ENCODE measurements around the gene YWHAG. TPM values are rescaled to one million over a fixed set of nuclear protein-coding genes. Genes with fewer than 3 reads are reported as not detected.
"Not testable (repeated sequence)": the region's sequence is repeated elsewhere in the genome, so short reads cannot be mapped to it uniquely, and the experiment has no call there.

YWHAG gene
- polyA plus RNA-seq, 1 donor: 199 TPM

DNA sequence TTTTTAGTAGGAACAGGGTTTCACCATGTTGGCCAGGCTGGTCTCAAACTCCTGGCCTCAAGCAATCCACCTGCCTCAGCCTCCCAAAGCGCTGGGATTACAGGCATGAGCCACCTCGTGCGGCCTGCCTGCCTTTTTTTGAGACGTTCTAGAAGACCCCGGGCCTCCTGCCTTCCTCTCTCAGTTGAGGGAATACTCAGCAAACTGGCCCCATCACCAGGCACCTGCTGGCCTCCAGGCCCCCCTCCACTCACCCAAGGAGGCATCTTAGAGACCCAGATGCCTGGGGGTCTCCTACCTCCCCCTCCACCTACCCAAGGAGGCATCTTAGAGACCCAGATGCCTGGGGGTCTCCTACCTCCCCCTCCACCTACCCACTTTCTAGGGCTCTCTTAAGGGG, 65.9 kb downstream of the YWHAG start:
- not testable (repeated sequence) for DNase-seq

DNA sequence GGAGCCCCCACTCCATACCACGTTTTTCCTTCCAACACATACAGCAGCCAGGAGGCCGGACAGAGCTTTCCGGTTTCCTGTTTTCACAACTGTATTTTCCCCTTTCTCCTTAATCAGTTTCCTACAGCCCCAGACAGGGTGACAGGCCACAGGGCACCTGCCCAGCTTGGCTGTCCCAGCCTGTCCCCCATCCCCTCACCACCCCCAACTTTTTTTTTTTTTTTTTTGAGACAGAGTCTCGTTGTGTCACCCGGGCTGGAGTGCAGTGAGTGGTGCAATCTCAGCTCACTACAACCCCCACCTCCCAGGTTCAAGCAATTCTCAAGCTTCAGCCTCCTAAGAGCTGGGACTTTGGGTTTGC, 66.6 kb downstream of the YWHAG start:
- DNase-seq: no peak

- DNase-seq: peak; percentile 90
Measured at GRCh38 chr7:76291351-76292212, 67.2 kb downstream of the YWHAG start.

GRCh38 chr7:76290847-76291350, 67.9 kb downstream of the YWHAG start:
- DNase-seq: not testable (repeated sequence)

DNA sequence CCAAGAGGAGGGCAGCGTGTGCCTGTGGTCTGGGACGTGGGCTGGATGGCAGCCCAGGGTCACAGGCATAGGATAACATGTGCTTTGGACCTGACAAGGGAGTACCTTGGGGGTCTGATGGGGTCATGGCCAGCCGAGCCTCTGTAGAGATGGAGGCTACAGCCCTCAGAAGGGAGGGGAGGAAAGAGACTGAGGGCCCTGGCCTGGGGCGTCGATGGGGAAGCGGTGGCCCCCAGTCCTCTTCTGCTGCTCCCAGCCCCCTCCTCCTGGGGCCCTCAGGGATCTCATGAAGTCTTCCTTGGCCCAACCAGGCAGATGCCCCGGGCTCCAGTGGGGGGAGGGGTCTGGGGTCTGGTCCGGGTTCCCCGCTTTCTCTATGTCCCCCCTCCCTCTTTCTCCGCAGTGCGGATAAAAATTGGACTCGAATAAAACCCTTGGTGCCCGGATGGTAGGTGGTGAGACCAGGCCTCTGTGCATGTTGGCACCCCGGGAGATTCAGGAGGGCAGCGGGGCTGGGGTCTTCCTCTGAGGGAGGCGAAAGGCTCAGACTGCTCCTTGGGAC, 71.9 kb downstream of the YWHAG start:
- no peak for DNase-seq

- no peak for DNase-seq
Measured at GRCh38 chr7:76285604-76286374, 73.0 kb downstream of the YWHAG start.

- no peak for DNase-seq
Measured at GRCh38 chr7:76283254-76284159, 75.3 kb downstream of the YWHAG start.

DNA sequence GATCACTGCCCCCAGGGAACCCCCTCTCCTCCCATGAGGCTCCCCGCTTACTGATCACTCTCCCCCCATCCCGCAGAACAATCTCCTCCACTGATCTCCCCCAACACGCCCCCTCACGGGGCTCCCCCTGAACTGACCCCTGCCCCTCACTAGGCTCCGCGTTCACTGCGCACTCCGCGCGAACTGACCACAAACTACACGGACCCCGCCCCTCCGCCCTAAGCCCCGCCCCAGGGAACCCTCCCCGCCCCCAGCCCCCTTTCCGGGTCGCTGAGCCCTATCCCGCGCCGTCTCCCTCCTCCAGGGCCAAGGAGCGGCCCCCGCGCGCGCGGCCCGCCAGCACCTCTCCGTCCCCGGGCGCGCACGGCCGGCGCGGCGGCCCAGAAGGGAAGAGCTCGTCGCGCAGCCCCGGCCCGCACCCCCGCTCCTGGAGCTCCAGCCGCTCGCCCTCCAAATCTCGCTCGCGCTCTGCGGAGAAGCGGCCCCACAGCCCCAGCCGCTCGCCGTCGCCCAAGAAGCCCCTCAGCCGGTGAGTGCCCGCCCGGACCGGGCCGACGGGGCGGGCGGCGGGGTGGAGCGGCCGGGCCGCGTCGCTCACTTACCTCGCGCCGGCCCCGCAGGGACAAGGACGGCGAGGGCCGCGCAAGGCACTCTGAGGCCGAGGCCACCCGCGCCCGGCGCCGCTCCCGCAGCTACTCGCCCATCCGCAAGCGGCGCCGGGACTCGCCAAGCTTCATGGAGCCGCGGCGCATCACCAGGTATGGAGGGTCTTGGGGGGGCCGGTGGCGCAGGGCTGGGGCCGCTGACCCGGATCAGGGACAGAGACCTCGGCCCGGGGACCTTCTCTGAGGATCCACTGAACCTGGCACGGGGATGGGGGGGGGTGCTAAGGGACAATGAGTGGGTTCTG, 76.2 kb downstream of the YWHAG start:
- no peak for DNase-seq

- no peak for DNase-seq
Measured at GRCh38 chr7:76281706-76282343, 77.0 kb downstream of the YWHAG start.

GRCh38 chr7:76281006-76281705, 77.6 kb downstream of the YWHAG start:
- DNase-seq: no peak

DNA sequence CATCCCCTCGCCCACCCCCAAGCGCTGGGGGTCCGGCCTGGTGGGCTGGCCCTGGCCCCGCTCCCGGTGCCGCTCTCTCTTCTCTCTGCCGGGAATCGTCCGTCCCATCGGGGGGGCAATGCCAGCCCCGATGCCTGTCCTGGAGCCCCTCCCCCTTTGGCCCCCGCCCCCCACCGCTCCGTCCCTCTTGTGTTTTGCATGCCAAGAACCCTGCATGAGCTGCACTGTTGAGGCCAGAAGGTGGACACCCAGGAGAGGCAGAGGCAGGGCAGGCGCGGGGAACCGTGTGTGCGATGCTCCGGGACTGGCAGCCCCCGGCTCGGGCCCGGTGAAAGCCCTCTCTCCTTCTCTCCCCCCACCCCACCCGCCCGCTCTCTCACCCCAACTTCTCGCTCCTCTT, 78.4 kb downstream of the YWHAG start:
- DNase-seq: no peak

DNA sequence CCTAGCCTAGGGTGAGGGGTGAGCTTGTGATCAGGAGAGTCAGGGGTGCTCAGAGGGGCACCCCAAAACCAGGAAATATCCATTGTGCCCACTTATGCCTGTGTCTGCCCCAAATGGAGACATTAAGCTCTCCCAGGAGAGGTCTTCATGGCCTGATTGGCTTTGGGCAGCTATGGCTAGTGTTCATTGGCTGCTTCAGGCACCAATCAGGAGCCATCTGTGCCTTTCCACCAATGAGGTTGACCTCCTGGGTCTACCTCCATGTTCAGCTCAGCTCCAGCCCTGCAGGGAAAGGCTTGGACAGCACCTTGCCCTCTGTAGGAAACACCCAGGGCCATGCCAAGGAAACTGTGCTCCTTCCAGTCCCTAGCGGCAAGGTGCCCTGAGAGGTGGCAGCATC, 80.3 kb downstream of the YWHAG start:
- no peak for DNase-seq

Other genes starting within 250 kb of the YWHAG start
- gene SRRM3, start 157.1 kb downstream of the YWHAG start, polyA plus RNA-seq (ENCODE audit: insufficient read length): 0.62 TPM
- gene HSPB1, start 56.3 kb downstream of the YWHAG start, polyA plus RNA-seq (ENCODE audit: insufficient read length): 1,886 TPM
- gene SSC4D, start 50.7 kb upstream of the YWHAG start, polyA plus RNA-seq (ENCODE audit: insufficient read length): 0.85 TPM
- 1.2 TPM for gene ZP3, start 66.0 kb upstream of the YWHAG start, polyA plus RNA-seq (ENCODE audit: insufficient read length)
- 8.0 TPM for gene DTX2, start 102.7 kb upstream of the YWHAG start, polyA plus RNA-seq (ENCODE audit: insufficient read length)
- 0.26 TPM for gene UPK3B, start 151.6 kb upstream of the YWHAG start, polyA plus RNA-seq (ENCODE audit: insufficient read length)
- gene SPDYE16, start 184.3 kb upstream of the YWHAG start, polyA plus RNA-seq (ENCODE audit: insufficient read length): 4.5 TPM